Measurements from ENCODE around the gene ABCC1.
A peak's percentile ranks its signal among the peaks of the same experiment; 100 is the strongest.
"Not testable (repeated sequence)": the region's sequence is repeated elsewhere in the genome, so short reads cannot be mapped to it uniquely, and the experiment has no call there.

Gene ABCC1

DNA sequence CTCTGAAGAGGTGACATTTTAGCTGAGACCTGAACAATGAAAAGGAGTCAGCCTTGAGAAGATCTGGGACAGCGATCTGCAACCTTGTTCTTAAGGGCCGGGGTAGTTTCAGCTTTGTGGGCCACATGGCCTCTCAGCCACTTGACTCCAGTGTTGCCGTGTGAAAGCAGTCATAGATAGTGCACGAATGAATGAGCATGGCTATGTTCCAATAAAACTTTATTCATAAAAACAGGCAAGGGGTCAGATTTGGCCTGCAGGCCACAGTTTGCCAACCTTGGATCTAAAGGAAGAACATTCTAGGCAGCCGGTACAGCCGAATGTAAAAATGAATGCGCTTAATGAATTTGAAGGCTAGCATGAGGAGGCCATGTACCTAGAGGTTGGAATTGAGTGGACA, 190.4 kb downstream of the ABCC1 start:
- ATAC-seq (no peak), DNase-seq (no peak)
- Mint-ChIP-seq H3K27me3 (no peaks in the 10 kb centered on the region), H3K4me1 (no peaks in the 10 kb centered on the region), H3K27ac (peak overlapping the region in 1 of 2 donors; percentile 52), H3K4me3 (no peak overlapping the region), H3K9me3 (no peaks in the 10 kb centered on the region)

DNA sequence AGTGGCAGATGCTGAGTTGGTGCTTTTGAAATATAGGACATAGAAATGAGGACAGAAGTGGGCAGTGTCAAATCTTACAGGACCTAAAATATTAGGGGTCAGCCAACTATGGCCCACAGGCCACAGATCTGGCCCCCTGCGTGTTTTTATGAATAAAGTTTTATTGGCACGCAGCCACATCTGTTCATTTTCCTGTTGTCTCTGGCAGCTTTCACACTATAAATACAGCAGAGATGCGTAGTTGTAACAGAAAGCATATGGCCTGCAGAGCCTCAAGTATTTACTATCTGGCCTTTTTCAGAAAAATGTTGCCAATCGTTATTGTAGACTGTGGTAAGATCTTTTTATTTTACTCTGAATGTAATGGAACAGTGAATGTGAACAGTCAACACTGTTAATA, 191.1 kb downstream of the ABCC1 start:
- Mint-ChIP-seq H3K27me3 (no peaks in the 10 kb centered on the region), H3K4me3 (no peak overlapping the region), H3K27ac (no peak overlapping the region), H3K4me1 (no peaks in the 10 kb centered on the region), H3K9me3 (no peaks in the 10 kb centered on the region)
- no peak for ATAC-seq
- DNase-seq: no peak

DNA sequence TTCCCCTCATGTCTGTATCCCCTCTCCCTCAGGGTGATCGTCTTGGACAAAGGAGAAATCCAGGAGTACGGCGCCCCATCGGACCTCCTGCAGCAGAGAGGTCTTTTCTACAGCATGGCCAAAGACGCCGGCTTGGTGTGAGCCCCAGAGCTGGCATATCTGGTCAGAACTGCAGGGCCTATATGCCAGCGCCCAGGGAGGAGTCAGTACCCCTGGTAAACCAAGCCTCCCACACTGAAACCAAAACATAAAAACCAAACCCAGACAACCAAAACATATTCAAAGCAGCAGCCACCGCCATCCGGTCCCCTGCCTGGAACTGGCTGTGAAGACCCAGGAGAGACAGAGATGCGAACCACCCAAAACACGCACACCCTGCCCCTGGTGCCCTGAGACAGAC, 191.7 kb downstream of the ABCC1 start:
- no peak for ATAC-seq
- H3K4me1 Mint-ChIP-seq: no peaks in the 10 kb centered on the region
- no peak overlapping the region for H3K4me3 Mint-ChIP-seq
- no peaks in the 10 kb centered on the region for H3K27me3 Mint-ChIP-seq
- no peak for DNase-seq
- no peaks in the 10 kb centered on the region for H3K9me3 Mint-ChIP-seq
- peak overlapping the region in 1 of 2 donors; percentile 48 for H3K27ac Mint-ChIP-seq

DNA sequence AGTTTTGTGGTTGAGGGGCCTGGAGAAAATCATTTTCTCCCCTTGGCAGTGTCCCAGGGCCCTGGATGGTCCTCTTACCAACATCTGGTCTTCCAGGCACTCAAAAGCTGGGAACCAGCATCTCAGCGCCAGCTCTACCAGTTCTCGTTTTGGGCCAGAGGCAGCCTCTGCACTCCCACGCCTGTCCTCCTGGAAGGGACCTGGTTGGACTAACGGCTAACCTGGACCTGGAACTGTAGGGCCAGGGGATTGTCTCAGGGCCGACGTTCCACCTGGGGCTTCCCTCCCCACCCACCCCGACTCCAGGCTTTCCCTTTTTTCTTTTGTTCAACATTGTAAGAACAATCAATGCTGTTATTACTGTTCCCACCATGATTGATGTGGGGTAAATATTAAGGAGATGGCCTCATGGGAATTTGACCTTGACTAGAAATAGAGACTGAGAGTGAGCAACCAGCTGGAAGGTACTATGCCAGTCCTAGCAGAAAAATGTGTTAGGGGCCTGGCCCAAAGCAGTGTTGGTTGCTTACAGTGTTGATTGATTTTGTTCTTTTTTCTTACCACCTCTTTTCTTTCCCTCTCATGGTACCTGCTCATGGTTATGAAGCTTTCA, 192.5 kb downstream of the ABCC1 start:
- Mint-ChIP-seq H3K9me3 (no peaks in the 10 kb centered on the region), H3K27ac (peak overlapping the region in 1 of 2 donors; percentile 59), H3K4me3 (no peak overlapping the region), H3K27me3 (no peaks in the 10 kb centered on the region), H3K4me1 (no peaks in the 10 kb centered on the region)
- DNase-seq (no peak), ATAC-seq (no peak)

DNA sequence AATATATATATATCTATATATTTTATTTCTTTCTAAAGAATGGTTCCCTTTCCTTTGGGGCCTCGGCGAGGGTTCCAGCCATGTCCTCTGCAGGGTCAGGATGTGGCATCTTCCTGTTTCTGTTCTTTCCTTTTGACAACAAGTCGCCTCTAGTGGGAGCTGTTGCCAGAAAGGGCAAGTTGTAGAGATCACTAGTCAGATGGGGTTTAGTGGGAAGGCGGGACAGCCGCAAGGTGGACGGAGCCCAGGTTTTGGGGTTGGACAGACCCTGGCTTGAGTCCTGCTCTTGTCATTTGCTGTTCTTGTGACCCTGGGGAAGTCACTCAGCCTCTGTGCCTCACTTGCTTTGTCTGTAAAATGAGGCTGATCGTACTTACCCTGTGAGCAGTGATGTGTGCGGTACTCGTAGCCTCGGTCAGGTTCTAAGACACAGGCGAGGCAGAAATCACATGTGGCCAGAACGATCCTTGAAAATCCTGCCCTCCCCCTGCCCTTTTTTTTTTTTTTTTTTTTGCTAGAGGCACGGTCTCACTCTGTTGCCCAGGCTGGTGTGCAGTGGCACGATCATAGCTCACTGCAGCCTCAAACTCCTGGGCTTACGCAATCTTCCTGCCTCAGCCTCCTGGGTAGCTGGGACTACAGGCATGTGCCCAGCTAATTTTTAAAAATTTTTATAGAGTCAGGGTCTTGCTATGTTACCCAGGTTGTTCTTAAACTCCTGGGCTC, 193.8 kb downstream of the ABCC1 start:
- ATAC-seq (no peak), DNase-seq (no peak)
- Mint-ChIP-seq H3K27ac (peak overlapping the region in 1 of 2 donors; percentile 87), H3K4me1 (no peaks in the 10 kb centered on the region), H3K4me3 (no peak overlapping the region), H3K9me3 (no peaks in the 10 kb centered on the region), H3K27me3 (no peaks in the 10 kb centered on the region)

DNA sequence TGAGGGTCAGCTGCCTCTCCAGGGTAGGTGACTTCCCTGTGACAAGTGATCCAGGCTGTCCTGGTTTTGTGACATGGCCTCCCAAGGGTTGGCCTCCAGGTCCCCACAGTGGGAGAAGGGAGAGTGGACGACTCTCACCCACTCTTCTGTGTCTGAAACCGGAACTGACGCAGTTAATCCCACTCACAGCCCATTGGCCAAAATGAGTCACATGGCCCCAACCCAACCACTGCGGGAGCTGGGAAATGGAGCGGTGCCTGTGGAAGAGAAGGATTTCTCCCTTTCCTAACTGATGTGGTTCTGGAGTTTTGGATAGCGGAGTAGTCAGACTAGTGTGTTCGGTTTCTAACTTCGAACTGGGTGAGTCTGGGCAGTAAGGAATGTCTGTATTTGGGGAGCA, 194.5 kb downstream of the ABCC1 start:
- Mint-ChIP-seq H3K27ac (no peak overlapping the region), H3K9me3 (no peaks in the 10 kb centered on the region), H3K4me1 (no peaks in the 10 kb centered on the region), H3K4me3 (no peak overlapping the region), H3K27me3 (no peaks in the 10 kb centered on the region)
- ATAC-seq: no peak
- DNase-seq: no peak

DNA sequence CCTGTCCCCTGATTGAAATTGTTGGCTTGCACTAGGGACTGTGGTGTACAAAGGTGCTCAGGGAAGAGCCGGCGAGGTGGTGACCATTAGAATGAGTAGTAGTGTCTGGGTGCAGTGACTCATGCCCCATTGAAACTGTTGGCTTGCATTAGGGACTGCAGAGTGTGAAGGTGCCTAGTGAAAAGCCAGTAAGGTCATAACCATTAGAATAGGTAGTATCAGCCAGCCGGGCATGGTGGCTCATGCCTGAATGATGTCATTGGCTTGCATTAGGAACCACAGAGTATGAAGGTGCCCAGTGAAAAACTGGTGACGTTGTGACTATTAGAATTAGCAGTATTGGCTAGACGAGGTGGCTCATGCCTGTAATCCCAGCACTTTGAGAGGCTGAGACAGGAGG, 195.0 kb downstream of the ABCC1 start:
- no peak for ATAC-seq
- Mint-ChIP-seq H3K4me1 (no peaks in the 10 kb centered on the region), H3K4me3 (no peak overlapping the region), H3K27ac (no peak overlapping the region), H3K27me3 (no peaks in the 10 kb centered on the region), H3K9me3 (no peaks in the 10 kb centered on the region)
- DNase-seq: no peak

DNA sequence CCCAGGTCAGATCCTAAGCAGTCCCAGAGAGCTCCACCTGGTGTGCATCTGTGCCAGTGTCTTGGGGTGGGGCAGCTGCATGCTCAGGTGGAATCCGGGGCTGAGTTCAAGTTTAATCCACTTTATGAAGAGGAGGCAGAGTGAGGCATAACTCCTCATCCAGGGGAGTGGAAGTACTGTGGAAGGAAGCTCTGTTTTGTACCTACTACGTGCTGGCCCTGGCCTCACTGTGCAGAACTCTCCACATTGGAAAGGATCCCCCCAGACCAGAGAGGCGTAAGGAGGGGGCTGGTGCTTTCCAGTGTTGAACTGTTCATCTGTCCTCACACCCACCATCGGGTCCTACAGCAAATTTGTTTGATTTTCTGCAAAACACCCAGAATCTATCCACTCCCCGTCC, 195.9 kb downstream of the ABCC1 start:
- no peak overlapping the region for H3K4me3 Mint-ChIP-seq

DNA sequence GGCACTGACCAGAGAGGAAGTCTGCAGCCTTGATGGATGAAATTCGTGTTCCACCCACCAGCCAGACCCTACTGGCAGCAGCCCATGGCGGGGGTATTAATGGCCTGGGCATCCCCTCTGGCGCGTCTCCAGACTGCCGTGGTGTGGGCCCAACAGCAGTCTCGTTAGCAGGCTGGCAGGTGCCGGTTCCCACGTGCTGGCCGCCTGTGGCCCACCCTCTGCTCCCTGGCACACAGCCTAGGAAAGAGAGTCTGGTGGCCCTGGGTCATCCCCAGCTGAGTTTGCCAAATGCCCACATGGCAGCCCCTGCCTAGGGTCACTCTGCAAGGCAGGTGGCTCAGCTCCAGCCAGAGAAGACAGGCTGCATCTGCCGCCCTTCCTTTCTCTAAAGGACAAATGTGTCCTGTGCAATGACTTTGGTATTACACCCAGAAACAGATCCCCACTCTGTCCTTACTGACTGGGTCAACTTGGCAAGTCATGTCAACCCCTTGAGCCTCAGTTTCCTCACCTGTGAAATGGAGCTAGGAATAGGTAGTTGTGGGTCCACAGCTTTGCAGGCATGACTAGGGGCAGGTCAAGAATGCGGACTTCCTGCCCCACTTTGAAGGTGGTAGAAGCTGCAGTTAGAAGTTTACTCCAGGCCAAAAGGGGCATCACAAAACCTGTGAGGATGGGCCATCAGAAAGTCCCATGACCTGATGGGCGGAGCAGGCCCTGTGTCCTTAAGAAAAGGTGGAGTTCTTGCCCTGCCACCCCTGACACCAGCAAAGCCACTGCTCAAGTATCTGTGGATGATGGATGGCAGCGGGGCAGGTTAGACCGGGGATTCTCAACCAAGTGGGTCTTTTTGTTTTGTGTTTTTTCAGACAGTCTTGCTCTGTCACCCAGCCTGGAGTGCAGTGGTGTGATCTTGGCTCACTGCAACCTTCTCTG, 197.2 kb downstream of the ABCC1 start:
- DNase-seq (no peak), ATAC-seq (no peak)
- H3K9me3 Mint-ChIP-seq: no peaks in the 10 kb centered on the region
- peak overlapping the region in 1 of 2 donors; percentile 42 for H3K27ac Mint-ChIP-seq
- no peak overlapping the region for H3K4me3 Mint-ChIP-seq
- H3K27me3 Mint-ChIP-seq: no peaks in the 10 kb centered on the region
- H3K4me1 Mint-ChIP-seq: no peaks in the 10 kb centered on the region

More for the DNA sequence above, 195.9 kb downstream of the ABCC1 start:
- Mint-ChIP-seq H3K27ac (peak overlapping the region in 1 of 2 donors; percentile 87), H3K9me3 (no peaks in the 10 kb centered on the region), H3K4me1 (no peaks in the 10 kb centered on the region), H3K27me3 (no peaks in the 10 kb centered on the region)
- DNase-seq (no peak), ATAC-seq (no peak)

DNA sequence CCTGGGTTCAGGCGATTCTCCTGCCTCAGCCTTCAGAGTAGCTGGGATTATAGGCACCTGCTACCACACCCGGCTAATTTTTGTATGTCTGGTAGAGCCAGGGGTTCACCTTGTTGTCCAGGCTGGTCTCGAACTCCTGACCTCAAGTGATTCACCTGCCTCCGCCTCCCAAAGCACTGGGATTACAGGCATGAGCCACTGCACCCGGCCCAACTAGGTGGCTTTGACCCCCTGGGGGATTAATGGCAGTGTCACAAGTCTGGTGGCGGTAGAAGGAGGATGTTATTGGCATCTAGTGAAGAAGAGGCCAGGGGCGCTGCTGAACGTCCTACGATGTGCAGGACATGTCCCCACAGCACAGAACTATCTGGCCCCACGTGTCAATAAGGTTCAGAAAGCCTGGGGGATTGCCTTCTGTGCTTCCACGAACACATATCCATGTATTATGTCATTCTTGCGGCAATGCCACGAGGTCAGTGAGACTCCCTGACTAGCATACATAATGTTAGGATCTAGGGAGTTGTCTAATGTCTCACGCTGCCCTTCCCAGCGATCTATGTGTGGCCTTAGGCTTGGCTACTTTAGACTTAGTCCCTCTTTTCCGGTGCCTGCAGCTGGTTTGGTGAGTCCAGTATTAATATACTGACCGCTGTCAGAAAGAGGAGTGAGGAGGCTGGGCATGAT, 198.0 kb downstream of the ABCC1 start:
- Mint-ChIP-seq H3K9me3 (no peaks in the 10 kb centered on the region), H3K4me1 (no peaks in the 10 kb centered on the region), H3K27me3 (no peaks in the 10 kb centered on the region), H3K27ac (peak overlapping the region in 1 of 2 donors; percentile 34), H3K4me3 (no peak overlapping the region)
- ATAC-seq (no peak), DNase-seq (no peak)

DNA sequence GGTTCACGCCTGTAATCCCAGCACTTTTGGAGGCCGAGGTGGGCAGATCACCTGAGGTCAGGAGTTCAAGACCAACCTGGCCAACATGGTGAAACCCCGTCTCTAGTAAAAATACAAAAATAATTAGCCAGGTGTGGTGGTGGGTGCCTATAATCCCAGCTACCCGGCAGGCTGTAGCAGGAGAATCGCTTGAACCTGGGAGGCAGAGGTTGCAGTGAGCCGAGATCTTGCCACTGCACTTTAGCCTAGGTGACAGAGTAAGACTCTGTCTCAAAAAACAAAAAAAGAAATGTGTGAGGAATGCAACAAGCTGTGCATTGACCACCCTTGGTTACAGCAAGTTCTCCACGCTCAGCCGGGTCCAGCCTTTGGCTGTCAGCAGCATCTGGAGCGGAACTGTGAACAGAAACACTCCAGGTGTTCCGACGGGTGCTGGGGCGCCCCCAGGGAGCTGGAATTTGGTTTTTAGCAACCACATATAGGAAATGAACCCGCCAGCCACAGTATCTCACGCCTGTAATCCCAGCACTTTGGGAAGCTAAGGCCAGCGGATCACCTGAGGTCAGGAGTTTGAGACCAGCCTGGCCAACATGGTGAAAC, 198.7 kb downstream of the ABCC1 start:
- H3K27me3 Mint-ChIP-seq, H3K27ac Mint-ChIP-seq, H3K4me3 Mint-ChIP-seq, DNase-seq, H3K9me3 Mint-ChIP-seq, H3K4me1 Mint-ChIP-seq, ATAC-seq: not testable (repeated sequence)

DNA sequence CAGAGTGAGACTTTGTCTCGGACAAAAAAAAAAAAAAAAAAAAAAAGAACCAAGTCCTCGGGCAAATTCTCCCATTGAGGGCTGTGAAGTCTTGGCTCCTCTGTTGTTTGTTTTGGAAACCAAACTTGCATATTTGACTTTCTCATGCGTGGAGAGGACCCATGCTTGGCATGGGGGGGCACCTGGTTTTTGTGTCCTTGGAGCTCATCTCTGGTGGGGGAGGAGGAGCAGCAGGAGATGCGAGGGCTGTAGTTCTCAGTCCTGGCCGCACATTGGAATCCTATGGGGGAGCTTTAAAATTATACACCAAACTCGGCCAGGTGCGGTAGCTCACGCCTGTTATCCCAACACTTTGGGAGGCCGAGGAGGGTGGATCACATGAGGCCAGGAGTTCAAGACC, 199.3 kb downstream of the ABCC1 start:
- ATAC-seq (no peak), DNase-seq (no peak)
- Mint-ChIP-seq H3K9me3 (no peaks in the 10 kb centered on the region), H3K4me1 (no peaks in the 10 kb centered on the region), H3K4me3 (no peak overlapping the region), H3K27ac (no peak overlapping the region), H3K27me3 (no peaks in the 10 kb centered on the region)

DNA sequence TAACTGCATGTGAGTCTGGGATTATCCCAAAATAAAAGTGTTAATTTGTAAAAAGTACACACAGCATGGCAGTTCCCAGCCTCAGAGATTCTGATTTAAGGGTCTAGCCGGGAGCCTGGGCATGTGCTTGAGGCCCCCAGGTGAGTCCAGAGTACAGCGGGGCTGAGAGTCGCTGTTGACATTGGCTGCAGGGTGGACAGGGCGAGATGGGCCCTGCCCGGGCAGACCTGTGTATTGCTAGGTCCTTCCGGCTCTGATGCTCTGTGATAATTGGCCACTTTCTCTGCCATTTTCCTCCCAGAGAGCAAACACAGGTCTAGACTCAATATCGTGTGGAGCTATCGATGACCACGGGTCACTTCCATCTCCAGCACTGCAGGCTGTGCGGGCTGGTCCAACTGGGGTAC, 200.3 kb downstream of the ABCC1 start:
- Mint-ChIP-seq H3K27ac (peak overlapping the region in 1 of 2 donors; percentile 67), H3K27me3 (no peaks in the 10 kb centered on the region), H3K4me1 (no peaks in the 10 kb centered on the region), H3K9me3 (no peaks in the 10 kb centered on the region), H3K4me3 (no peak overlapping the region)
- ATAC-seq (no peak), DNase-seq (no peak)

DNA sequence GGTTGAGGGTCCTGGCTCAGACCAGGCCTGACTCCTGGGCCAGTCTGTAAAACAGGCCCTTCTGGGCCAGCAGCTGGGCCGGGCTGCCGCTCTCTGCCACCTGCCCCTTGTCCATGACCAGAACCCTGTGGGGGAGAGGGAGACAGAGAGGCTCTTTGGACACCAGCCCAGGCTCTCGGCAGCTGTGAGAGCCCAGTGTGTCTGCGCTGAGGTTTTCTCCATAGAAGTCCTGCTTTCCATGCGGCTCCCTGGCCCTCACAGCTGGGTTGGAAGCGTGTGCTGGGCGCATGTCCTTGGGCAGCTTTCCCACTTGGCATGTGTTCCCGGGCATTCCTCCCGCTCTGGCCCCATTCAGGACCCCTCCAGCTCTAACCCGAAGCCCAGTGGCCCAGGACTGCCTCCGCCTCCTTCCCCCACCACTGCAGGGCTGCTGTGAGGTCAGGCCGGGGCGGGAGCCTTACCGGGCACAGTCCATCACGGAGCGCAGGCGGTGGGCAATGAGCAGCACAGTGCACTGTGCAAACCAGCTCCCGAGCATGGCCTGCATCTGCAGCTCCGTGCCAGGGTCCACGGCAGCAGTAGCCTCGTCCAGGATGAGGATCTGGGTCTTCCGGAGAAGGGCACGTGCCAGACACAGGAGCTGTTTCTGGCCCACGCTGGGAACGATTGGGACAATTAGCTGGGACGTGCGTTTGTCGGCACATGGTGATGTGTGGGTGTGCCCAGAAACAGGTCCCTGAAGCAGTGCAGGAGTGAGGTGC, 200.9 kb downstream of the ABCC1 start:
- H3K4me3 Mint-ChIP-seq: no peak overlapping the region
- no peaks in the 10 kb centered on the region for H3K27me3 Mint-ChIP-seq
- H3K27ac Mint-ChIP-seq: peak overlapping the region in 1 of 2 donors; percentile 67
- no peaks in the 10 kb centered on the region for H3K9me3 Mint-ChIP-seq
- peak; percentile 33 for ATAC-seq
- DNase-seq: no peak
- H3K4me1 Mint-ChIP-seq: no peaks in the 10 kb centered on the region

DNA sequence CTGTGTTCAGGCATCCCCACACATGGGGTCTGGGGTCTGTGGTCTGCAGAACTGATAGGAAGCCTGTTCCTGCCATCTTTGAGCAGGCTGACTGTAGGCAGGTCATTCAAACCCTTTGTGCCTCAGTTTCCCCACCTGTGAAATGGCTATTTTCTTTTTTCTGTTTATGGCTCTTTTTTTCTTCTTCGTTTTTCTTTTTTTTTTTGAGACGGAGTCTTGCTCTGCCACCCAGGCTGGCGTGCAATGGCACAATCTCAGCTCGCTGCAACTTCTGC, 201.4 kb downstream of the ABCC1 start:
- no peaks in the 10 kb centered on the region for H3K27me3 Mint-ChIP-seq
- no peaks in the 10 kb centered on the region for H3K9me3 Mint-ChIP-seq
- DNase-seq (no peak), ATAC-seq (no peak)
- H3K4me3 Mint-ChIP-seq: no peak overlapping the region
- H3K27ac Mint-ChIP-seq: no peak overlapping the region
- no peaks in the 10 kb centered on the region for H3K4me1 Mint-ChIP-seq
